ENCODE data around the gene MRPL23.
"Not testable (repeated sequence)": the region's sequence is repeated elsewhere in the genome, so short reads cannot be mapped to it uniquely, and the experiment has no call there.

Gene MRPL23

GRCh38 chr11:1933416-1934334 is 13.5 kb upstream of the MRPL23 start:
- DNase-seq (ENCODE audit: low read depth, low spot score) = no peak

GRCh38 chr11:1934335-1935155 is 12.6 kb upstream of the MRPL23 start:
- no peak for DNase-seq (ENCODE audit: low read depth, low spot score)

GRCh38 chr11:1935156-1936071 is 11.7 kb upstream of the MRPL23 start:
- DNase-seq (ENCODE audit: low read depth, low spot score) = no peak

- no peak for DNase-seq (ENCODE audit: low read depth, low spot score)
Observed at GRCh38 chr11:1936072-1936780, 10.9 kb upstream of the MRPL23 start.

GRCh38 chr11:1936781-1937615 is 10.1 kb upstream of the MRPL23 start:
- DNase-seq (ENCODE audit: low read depth, low spot score) = no peak

GRCh38 chr11:1937616-1938342 is 9.4 kb upstream of the MRPL23 start:
- DNase-seq (ENCODE audit: low read depth, low spot score) = no peak

- no peak for DNase-seq (ENCODE audit: low read depth, low spot score)
Observed at GRCh38 chr11:1938343-1939005, 8.7 kb upstream of the MRPL23 start.

- DNase-seq (ENCODE audit: low read depth, low spot score) = no peak
Observed at GRCh38 chr11:1939006-1939625, 8.0 kb upstream of the MRPL23 start.

GRCh38 chr11:1939788-1940187 is 7.3 kb upstream of the MRPL23 start:
- DNase-seq (ENCODE audit: low read depth, low spot score) = not testable (repeated sequence)

- no peak for DNase-seq (ENCODE audit: low read depth, low spot score)
Observed at GRCh38 chr11:1942558-1943260, 4.4 kb upstream of the MRPL23 start.

GRCh38 chr11:1943576-1943975 is 3.6 kb upstream of the MRPL23 start:
- DNase-seq (ENCODE audit: low read depth, low spot score) = no peak

- no peak for DNase-seq (ENCODE audit: low read depth, low spot score)
Observed at GRCh38 chr11:1943977-1944376, 3.2 kb upstream of the MRPL23 start.

GRCh38 chr11:1947592-1948237 is 583 bp downstream of the MRPL23 start:
- no peak for DNase-seq (ENCODE audit: low read depth, low spot score)

- no peak for DNase-seq (ENCODE audit: low read depth, low spot score)
Observed at GRCh38 chr11:1948389-1948788, 1.3 kb downstream of the MRPL23 start.

- DNase-seq (ENCODE audit: low read depth, low spot score) = no peak
Observed at GRCh38 chr11:1949302-1949701, 2.2 kb downstream of the MRPL23 start.

- no peak for DNase-seq (ENCODE audit: low read depth, low spot score)
Observed at GRCh38 chr11:1949922-1950321, 2.8 kb downstream of the MRPL23 start.

GRCh38 chr11:1952806-1953482 is 5.8 kb downstream of the MRPL23 start:
- no peak for DNase-seq (ENCODE audit: low read depth, low spot score)
